Ectodermal cell (in vitro differentiated cells): Measurements from ENCODE around the gene TENT4B.

Source experiments
- H3K27ac ChIP-seq: 2 replicates; pipeline ENCODE4 v1.7.0; 2013; ENCODE audit warnings: mild to moderate bottlenecking, low read depth, low read length; ENCODE audit not compliant: insufficient read depth, poor library complexity, severe bottlenecking
- H3K27me3 ChIP-seq: 2 replicates; pipeline ENCODE4 v1.7.0; 2013; ENCODE audit warnings: mild to moderate bottlenecking, low read length; ENCODE audit not compliant: insufficient read depth, control insufficient read depth, poor library complexity, severe bottlenecking
- H3K36me3 ChIP-seq: one replicate; pipeline ENCODE4 v1.7.0; 2013; ENCODE audit warnings: low read length; ENCODE audit not compliant: control insufficient read depth, insufficient read depth
- H3K4me1 ChIP-seq: one replicate; pipeline ENCODE4 v1.7.0; 2013; ENCODE audit warnings: low read length; ENCODE audit not compliant: control insufficient read depth, insufficient read depth
- H3K4me3 ChIP-seq: 2 replicates; pipeline ENCODE4 v1.7.0; 2013; ENCODE audit warnings: low read depth, low read length, control low read depth; ENCODE audit not compliant: insufficient read depth
- H3K9me3 ChIP-seq: 2 replicates; pipeline ENCODE4 v1.7.0; 2013; ENCODE audit warnings: mild to moderate bottlenecking, low read length, moderate library complexity; ENCODE audit not compliant: control insufficient read depth
- WGBS, 2 experiments: methylation state at CpG; one replicate each; pipeline ENCODE4 v1.1.7; 2013; ENCODE audit warnings: missing lambda C conversion rate in 2 of 2; 5-methylcytosine and 5-hydroxymethylcytosine counted together

The TENT4B gene

GRCh38 chr16:50246299-50247122, 93.4 kb downstream of the TENT4B start:
- peaks cover 30% of the 10 kb centered on the region for H3K27me3 ChIP-seq
- H3K36me3 ChIP-seq: no peaks in the 10 kb centered on the region
- H3K4me1 ChIP-seq: peaks cover 12% of the 10 kb centered on the region
- H3K27ac ChIP-seq: no peak overlapping the region
- H3K4me3 ChIP-seq: peak overlapping the region; percentile 41
- H3K9me3 ChIP-seq: no peaks in the 10 kb centered on the region
- 13 to 14% methylated on average over 46 of the region's 46 CpGs for WGBS, 2 experiments

- peaks cover 30% of the 10 kb centered on the region for H3K27me3 ChIP-seq
- H3K9me3 ChIP-seq: no peaks in the 10 kb centered on the region
- H3K27ac ChIP-seq: no peak overlapping the region
- peaks cover 18% of the 10 kb centered on the region for H3K4me1 ChIP-seq
- H3K4me3 ChIP-seq: no peak overlapping the region
- H3K36me3 ChIP-seq: no peaks in the 10 kb centered on the region
- 90 to 95% methylated on average over 12 of the region's 12 CpGs for WGBS, 2 experiments
These were observed 94.2 kb downstream of the TENT4B start for GRCh38 chr16:50247123-50247905.

GRCh38 chr16:50247906-50248608, 95.0 kb downstream of the TENT4B start:
- peaks cover 18% of the 10 kb centered on the region for H3K4me1 ChIP-seq
- H3K36me3 ChIP-seq: no peaks in the 10 kb centered on the region
- no peak overlapping the region for H3K4me3 ChIP-seq
- H3K9me3 ChIP-seq: no peaks in the 10 kb centered on the region
- H3K27me3 ChIP-seq: peaks cover 30% of the 10 kb centered on the region
- H3K27ac ChIP-seq: no peak overlapping the region
- WGBS, 2 experiments: 75 to 76% methylated on average over 13 of the region's 13 CpGs

GRCh38 chr16:50248845-50249244, 95.7 kb downstream of the TENT4B start:
- peak overlapping the region; percentile 8 for H3K27ac ChIP-seq
- 78 to 84% methylated on average over 8 of the region's 8 CpGs for WGBS, 2 experiments
- H3K9me3 ChIP-seq: no peaks in the 10 kb centered on the region
- peaks cover 30% of the 10 kb centered on the region for H3K27me3 ChIP-seq
- no peaks in the 10 kb centered on the region for H3K36me3 ChIP-seq
- H3K4me1 ChIP-seq: peaks cover 20% of the 10 kb centered on the region
- H3K4me3 ChIP-seq: no peak overlapping the region

- Histone ChIP-seq H3K4me1 (peaks cover 22% of the 10 kb centered on the region), H3K36me3 (no peaks in the 10 kb centered on the region), H3K9me3 (no peaks in the 10 kb centered on the region), H3K27ac (no peak overlapping the region), H3K4me3 (no peak overlapping the region), H3K27me3 (peaks cover 8% of the 10 kb centered on the region)
- WGBS, 2 experiments: 90 to 93% methylated on average over 15 of the region's 15 CpGs
These were observed 98.4 kb downstream of the TENT4B start for GRCh38 chr16:50251375-50252081.

GRCh38 chr16:50252082-50252611, 99.0 kb downstream of the TENT4B start:
- Histone ChIP-seq H3K4me1 (peaks cover 22% of the 10 kb centered on the region), H3K27ac (no peak overlapping the region), H3K36me3 (no peaks in the 10 kb centered on the region), H3K9me3 (no peaks in the 10 kb centered on the region), H3K4me3 (no peak overlapping the region), H3K27me3 (peaks cover 2% of the 10 kb centered on the region)
- 85 to 86% methylated on average over 9 of the region's 9 CpGs for WGBS, 2 experiments

- no peaks in the 10 kb centered on the region for H3K9me3 ChIP-seq
- no peak overlapping the region for H3K27ac ChIP-seq
- 90 to 93% methylated on average over 11 of the region's 12 CpGs for WGBS, 2 experiments
These were observed 99.9 kb downstream of the TENT4B start for GRCh38 chr16:50252874-50253513.

GRCh38 chr16:50253514-50253910, 100.4 kb downstream of the TENT4B start:
- Histone ChIP-seq H3K9me3 (no peaks in the 10 kb centered on the region), H3K4me1 (peaks cover 19% of the 10 kb centered on the region), H3K4me3 (no peak overlapping the region), H3K27me3 (no peaks in the 10 kb centered on the region), H3K36me3 (no peaks in the 10 kb centered on the region), H3K27ac (no peak overlapping the region)
- WGBS, 2 experiments: 89% methylated on average over 8 of the region's 8 CpGs

More at GRCh38 chr16:50252874-50253513, 99.9 kb downstream of the TENT4B start:
- Histone ChIP-seq H3K4me3 (no peak overlapping the region), H3K36me3 (no peaks in the 10 kb centered on the region), H3K4me1 (peaks cover 22% of the 10 kb centered on the region), H3K27me3 (no peaks in the 10 kb centered on the region)

- H3K4me1 ChIP-seq: peaks cover 14% of the 10 kb centered on the region
- H3K27ac ChIP-seq: no peak overlapping the region
- WGBS, 2 experiments: 79 to 86% methylated on average over 7 of the region's 7 CpGs
- H3K9me3 ChIP-seq: no peaks in the 10 kb centered on the region
- no peak overlapping the region for H3K4me3 ChIP-seq
- H3K27me3 ChIP-seq: no peaks in the 10 kb centered on the region
- no peaks in the 10 kb centered on the region for H3K36me3 ChIP-seq
These were observed 101.0 kb downstream of the TENT4B start for GRCh38 chr16:50254072-50254471.
